K562 (cell line): ENCODE data around the gene LGI4. TPM values are rescaled to one million over a fixed set of nuclear protein-coding genes. Genes with fewer than 3 reads are reported as not detected.
A peak's percentile ranks its signal among the peaks of the same experiment; 100 is the strongest.

Experiments
- BHLHE40 ChIP-seq: IDR thresholded peaks from 2 replicates; pipeline ENCODE4 v1.6.1; 2011; ENCODE audit warnings: low read length, improper control_type of control experiment
- BRF1 ChIP-seq: IDR thresholded peaks from 3 replicates; pipeline ENCODE4 v1.6.1; 2011; ENCODE audit warnings: borderline replicate concordance, mild to moderate bottlenecking; ENCODE audit not compliant: insufficient read length; ENCODE audit errors: extremely low read depth
- CTBP1 ChIP-seq: fragments of 450-650 bp; IDR thresholded peaks from 2 replicates; pipeline ENCODE4 v1.6.1; 2016; ENCODE audit warnings: borderline replicate concordance
- DIDO1 ChIP-seq: fragments of 450-650 bp; IDR thresholded peaks from 2 replicates; pipeline ENCODE4 v1.6.1; 2016; ENCODE audit warnings: low read depth, missing biosample characterization, missing genetic modification characterization
- GTF2A2 ChIP-seq: IDR thresholded peaks from 2 replicates; pipeline ENCODE4 v1.6.1; 2016; ENCODE audit warnings: mild to moderate bottlenecking, missing genetic modification characterization, missing compliant biosample characterization
- PTBP1 ChIP-seq: fragments of 200-400 bp; formaldehyde crosslinking; IDR thresholded peaks from 2 replicates; pipeline ENCODE4 v1.6.1; 2017; ENCODE audit warnings: low read depth, low read length
- TCF3 ChIP-seq: sonication (generic); formaldehyde crosslinking; IDR thresholded peaks from 2 replicates; pipeline ENCODE4 v1.4.0; 2020; ENCODE audit warnings: mild to moderate bottlenecking, missing genetic modification reagents
- TCF7L2 ChIP-seq: fragments of 150-350 bp; IDR thresholded peaks from 2 replicates; pipeline ENCODE4 v1.6.1; 2016; ENCODE audit warnings: low read depth, mild to moderate bottlenecking, low read length, moderate library complexity
- TEAD1 ChIP-seq, 2 experiments: fragments of 450-650 bp in 1 of 2; sonication (generic) in 1 of 2; formaldehyde crosslinking; IDR thresholded peaks; 2 replicates each; pipeline versions ENCODE4 v1.4.0 to v1.8.0; 2020 to 2022; ENCODE audit warnings: mild to moderate bottlenecking in 2 of 2, missing genetic modification reagents in 1 of 2
- TEAD2 ChIP-seq: fragments of 450-650 bp; IDR thresholded peaks from 2 replicates; pipeline ENCODE4 v1.6.1; 2016; ENCODE audit warnings: missing genetic modification characterization, control low read depth, missing compliant biosample characterization
- polyA plus RNA-seq, 8 experiments: library from polyadenylated mRNA; depleted of rRNA in 4 of 8; stranded (reverse) in 5 of 8; unstranded in 3 of 8; fragments of >200 nt; fragmentation: Nextera tagmentation in 2 of 8; fragmentation: Illumina TruSeq in 1 of 8; extraction: Ambion mirVana in 2 of 8; extraction: Trizol in 1 of 8; gene quantifications; 2 replicates each; pipeline versions ENCODE4 v1.2.1 to v1.2.3, GENCODE V29; 2011 to 2014; ENCODE audit warnings: inconsistent platforms in 1 of 8, missing spikeins in 1 of 8
- total RNA-seq, 7 experiments: library from RNA; depleted of rRNA in 6 of 7; stranded (reverse); fragments of >200 nt in 6 of 7; fragmentation: Illumina TruSeq in 2 of 7; extraction: Trizol in 2 of 7; gene quantifications; 2 replicates each; pipeline versions ENCODE4 v1.2.1 to v1.2.3, GENCODE V29; 2011 to 2021; ENCODE audit warnings: low replicate concordance in 1 of 7
- TF ChIP-seq, protein P1 (sequence below), 2 experiments: fragments of 450-650 bp; formaldehyde crosslinking in 1 of 2; IDR thresholded peaks; 2 replicates each; pipeline versions ENCODE4 v1.4.0 to v1.6.1; 2014 to 2020; ENCODE audit warnings: mild to moderate bottlenecking in 2 of 2, borderline replicate concordance in 1 of 2, low read depth in 1 of 2
- TF ChIP-seq, protein P2 (sequence below): fragments of 250-450 bp; sonication (Bioruptor Pico); IDR thresholded peaks from 2 replicates; pipeline ENCODE4 v1.8.0; 2021; ENCODE audit warnings: borderline replicate concordance, mild to moderate bottlenecking, moderate library complexity; ENCODE audit not compliant: poor library complexity, severe bottlenecking
- TF ChIP-seq, protein P3 (sequence below): sonication (generic); formaldehyde crosslinking; IDR thresholded peaks from 2 replicates; pipeline ENCODE4 v1.8.0; 2022; ENCODE audit warnings: mild to moderate bottlenecking, missing genetic modification reagents
- TF ChIP-seq, protein P4 (sequence below): fragments of 250-450 bp; sonication (Bioruptor Pico); IDR thresholded peaks from 2 replicates; pipeline ENCODE4 v1.4.0; 2020; ENCODE audit warnings: mild to moderate bottlenecking
- TF ChIP-seq, protein P5 (sequence below): fragments of 450-650 bp; IDR thresholded peaks from 2 replicates; pipeline ENCODE4 v1.6.1; 2016; ENCODE audit warnings: borderline replicate concordance

LGI4 gene
- total and polyA plus RNA-seq, 9 of the 15 experiments (the other 6 are each of a cell fraction or from before 2014, with no cell fraction given), result 0.14 to 0.30 (median 0.24) TPM; not detected in 4

DNA sequence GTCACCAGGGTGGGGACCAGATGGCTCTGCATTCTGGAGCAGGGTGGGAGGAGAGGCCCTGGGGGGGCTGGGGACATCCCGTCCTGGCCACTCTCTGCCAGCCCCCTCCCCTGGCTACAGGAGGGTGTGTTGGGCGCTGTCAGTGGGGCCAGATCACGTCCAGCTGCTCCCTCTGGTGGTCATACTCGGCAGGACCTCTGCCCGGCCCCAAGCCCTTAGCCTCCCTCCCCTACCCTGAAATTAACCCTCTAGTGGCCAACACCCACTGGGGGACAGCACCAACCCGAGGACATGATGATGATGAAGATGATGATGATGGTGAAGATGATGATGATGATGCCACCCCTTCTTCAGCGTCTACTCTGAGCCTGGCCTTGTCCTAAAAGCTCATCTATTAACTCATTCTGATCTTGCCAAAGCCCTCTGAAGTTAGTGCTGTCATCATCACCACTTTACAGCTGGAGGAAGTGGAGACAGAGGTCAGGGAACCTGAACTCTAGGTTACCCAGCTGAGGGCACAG, 590 bp upstream of the LGI4 start (continued):
- TF ChIP-seq, protein P1, sequence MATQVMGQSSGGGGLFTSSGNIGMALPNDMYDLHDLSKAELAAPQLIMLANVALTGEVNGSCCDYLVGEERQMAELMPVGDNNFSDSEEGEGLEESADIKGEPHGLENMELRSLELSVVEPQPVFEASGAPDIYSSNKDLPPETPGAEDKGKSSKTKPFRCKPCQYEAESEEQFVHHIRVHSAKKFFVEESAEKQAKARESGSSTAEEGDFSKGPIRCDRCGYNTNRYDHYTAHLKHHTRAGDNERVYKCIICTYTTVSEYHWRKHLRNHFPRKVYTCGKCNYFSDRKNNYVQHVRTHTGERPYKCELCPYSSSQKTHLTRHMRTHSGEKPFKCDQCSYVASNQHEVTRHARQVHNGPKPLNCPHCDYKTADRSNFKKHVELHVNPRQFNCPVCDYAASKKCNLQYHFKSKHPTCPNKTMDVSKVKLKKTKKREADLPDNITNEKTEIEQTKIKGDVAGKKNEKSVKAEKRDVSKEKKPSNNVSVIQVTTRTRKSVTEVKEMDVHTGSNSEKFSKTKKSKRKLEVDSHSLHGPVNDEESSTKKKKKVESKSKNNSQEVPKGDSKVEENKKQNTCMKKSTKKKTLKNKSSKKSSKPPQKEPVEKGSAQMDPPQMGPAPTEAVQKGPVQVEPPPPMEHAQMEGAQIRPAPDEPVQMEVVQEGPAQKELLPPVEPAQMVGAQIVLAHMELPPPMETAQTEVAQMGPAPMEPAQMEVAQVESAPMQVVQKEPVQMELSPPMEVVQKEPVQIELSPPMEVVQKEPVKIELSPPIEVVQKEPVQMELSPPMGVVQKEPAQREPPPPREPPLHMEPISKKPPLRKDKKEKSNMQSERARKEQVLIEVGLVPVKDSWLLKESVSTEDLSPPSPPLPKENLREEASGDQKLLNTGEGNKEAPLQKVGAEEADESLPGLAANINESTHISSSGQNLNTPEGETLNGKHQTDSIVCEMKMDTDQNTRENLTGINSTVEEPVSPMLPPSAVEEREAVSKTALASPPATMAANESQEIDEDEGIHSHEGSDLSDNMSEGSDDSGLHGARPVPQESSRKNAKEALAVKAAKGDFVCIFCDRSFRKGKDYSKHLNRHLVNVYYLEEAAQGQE (IDR thresholded peaks at IDR 0.05; ENCODE audit: borderline replicate concordance), result peak; percentile 89
- TF ChIP-seq, protein P1 (CRISPR knock-in tag; IDR thresholded peaks at IDR 0.05; ENCODE audit: low read depth), result no peak
- TF ChIP-seq TCF3 (CRISPR knock-in tag) (no peak), GTF2A2 (tag) (no peak), TEAD1 (CRISPR knock-in tag; IDR thresholded peaks at IDR 0.05) (no peak), BHLHE40 (no peak), BRF1 (no peak), PTBP1 (no peak), CTBP1 (peak; percentile 69; the same call in 1 of the 2 replicates), TEAD2 (no peak), TCF7L2 (no peak), DIDO1 (no peak)
- TF ChIP-seq, protein P2, sequence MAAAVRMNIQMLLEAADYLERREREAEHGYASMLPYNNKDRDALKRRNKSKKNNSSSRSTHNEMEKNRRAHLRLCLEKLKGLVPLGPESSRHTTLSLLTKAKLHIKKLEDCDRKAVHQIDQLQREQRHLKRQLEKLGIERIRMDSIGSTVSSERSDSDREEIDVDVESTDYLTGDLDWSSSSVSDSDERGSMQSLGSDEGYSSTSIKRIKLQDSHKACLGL (CRISPR knock-in tag), result no peak
- TF ChIP-seq, protein P3, sequence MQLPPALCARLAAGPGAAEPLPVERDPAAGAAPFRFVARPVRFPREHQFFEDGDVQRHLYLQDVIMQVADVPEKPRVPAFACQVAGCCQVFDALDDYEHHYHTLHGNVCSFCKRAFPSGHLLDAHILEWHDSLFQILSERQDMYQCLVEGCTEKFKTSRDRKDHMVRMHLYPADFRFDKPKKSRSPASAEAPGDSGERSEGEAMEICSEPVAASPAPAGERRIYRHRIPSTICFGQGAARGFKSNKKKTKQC (CRISPR knock-in tag), result no peak
- TF ChIP-seq, protein P4, sequence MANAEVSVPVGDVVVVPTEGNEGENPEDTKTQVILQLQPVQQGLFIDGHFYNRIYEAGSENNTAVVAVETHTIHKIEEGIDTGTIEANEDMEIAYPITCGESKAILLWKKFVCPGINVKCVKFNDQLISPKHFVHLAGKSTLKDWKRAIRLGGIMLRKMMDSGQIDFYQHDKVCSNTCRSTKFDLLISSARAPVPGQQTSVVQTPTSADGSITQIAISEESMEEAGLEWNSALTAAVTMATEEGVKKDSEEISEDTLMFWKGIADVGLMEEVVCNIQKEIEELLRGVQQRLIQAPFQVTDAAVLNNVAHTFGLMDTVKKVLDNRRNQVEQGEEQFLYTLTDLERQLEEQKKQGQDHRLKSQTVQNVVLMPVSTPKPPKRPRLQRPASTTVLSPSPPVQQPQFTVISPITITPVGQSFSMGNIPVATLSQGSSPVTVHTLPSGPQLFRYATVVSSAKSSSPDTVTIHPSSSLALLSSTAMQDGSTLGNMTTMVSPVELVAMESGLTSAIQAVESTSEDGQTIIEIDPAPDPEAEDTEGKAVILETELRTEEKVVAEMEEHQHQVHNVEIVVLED (CRISPR knock-in tag), result no peak
- TF ChIP-seq, protein P5, sequence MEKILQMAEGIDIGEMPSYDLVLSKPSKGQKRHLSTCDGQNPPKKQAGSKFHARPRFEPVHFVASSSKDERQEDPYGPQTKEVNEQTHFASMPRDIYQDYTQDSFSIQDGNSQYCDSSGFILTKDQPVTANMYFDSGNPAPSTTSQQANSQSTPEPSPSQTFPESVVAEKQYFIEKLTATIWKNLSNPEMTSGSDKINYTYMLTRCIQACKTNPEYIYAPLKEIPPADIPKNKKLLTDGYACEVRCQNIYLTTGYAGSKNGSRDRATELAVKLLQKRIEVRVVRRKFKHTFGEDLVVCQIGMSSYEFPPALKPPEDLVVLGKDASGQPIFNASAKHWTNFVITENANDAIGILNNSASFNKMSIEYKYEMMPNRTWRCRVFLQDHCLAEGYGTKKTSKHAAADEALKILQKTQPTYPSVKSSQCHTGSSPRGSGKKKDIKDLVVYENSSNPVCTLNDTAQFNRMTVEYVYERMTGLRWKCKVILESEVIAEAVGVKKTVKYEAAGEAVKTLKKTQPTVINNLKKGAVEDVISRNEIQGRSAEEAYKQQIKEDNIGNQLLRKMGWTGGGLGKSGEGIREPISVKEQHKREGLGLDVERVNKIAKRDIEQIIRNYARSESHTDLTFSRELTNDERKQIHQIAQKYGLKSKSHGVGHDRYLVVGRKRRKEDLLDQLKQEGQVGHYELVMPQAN, result peak; percentile 32; the same call in 1 of the 2 replicates
